Activated naive CD4-positive, alpha-beta T cell treated with anti-CD3 and anti-CD28 coated beads, Interleukin-2, amount 50 U/mL, for 24 hours (primary cell): ENCODE results near the gene CCDC117.
A peak's percentile ranks its signal among the peaks of the same experiment; 100 is the strongest.
"Not testable (repeated sequence)": the region's sequence is repeated elsewhere in the genome, so short reads cannot be mapped to it uniquely, and the experiment has no call there.

ENCODE experiments used
- H3K27ac Mint-ChIP-seq: one replicate; pipeline ENCODE4 v1.8.0; 2021; ENCODE audit warnings: mild to moderate bottlenecking, mixed read lengths
- H3K27me3 Mint-ChIP-seq: one replicate; pipeline ENCODE4 v1.8.0; 2021; ENCODE audit warnings: mixed read lengths
- H3K36me3 Mint-ChIP-seq: one replicate; pipeline ENCODE4 v1.8.0; 2021; ENCODE audit warnings: mixed read lengths
- H3K4me1 Mint-ChIP-seq: one replicate; pipeline ENCODE4 v1.8.0; 2021; ENCODE audit warnings: mixed read lengths
- H3K4me3 Mint-ChIP-seq: one replicate; pipeline ENCODE4 v1.8.0; 2021; ENCODE audit warnings: mild to moderate bottlenecking, mixed read lengths
- H3K9me3 Mint-ChIP-seq: one replicate; pipeline ENCODE4 v1.8.0; 2021; ENCODE audit warnings: mixed read lengths

CCDC117 gene, protein sequence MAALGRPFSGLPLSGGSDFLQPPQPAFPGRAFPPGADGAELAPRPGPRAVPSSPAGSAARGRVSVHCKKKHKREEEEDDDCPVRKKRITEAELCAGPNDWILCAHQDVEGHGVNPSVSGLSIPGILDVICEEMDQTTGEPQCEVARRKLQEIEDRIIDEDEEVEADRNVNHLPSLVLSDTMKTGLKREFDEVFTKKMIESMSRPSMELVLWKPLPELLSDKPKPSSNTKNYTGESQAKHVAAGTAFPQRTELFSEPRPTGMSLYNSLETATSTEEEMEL

DNA sequence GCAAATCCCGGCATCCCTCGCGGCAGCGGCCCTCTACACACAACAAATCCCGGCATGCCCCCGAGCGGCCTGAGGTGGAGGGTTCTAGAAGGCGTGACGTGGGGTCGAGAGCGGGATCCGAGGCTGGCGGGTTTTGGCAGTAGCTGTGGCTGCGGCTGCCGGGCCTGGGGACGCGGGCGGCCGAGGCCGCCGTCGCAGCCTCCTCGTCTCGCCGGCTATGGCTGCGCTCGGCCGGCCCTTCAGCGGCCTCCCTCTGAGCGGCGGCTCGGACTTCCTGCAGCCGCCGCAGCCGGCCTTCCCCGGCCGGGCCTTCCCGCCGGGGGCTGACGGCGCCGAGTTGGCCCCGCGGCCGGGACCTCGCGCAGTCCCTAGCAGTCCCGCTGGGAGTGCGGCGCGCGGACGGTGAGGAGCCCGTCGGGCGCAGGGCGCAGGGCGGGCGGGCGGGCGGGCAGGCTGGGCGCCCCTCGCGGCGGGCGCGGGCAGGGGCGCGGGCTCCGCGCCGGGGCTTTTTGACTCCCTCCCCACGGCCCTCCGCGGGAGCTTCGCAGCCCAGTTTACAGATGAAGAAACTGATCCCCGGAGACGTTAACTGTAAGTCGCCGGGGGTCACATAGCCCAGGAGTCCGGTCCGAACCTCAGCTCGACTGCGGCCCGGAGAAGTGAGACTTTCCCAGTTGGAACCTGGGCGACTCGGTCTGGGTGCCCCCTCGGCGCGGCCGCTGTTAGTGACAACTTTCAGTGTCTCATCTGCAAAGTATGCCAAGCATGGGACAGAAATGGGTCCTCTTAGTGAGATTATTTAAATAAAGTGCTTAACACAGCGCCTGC is at the start of gene CCDC117:
CCDC117 (plus strand) TSS at position 63 of the 828 bp plus-strand sequence; CDS start at position 218, 155 bp downstream.
- Mint-ChIP-seq H3K4me1 (peaks cover 34% of the 10 kb centered on the region), H3K36me3 (peaks cover 9% of the 10 kb centered on the region), H3K9me3 (no peaks in the 10 kb centered on the region), H3K27me3 (no peaks in the 10 kb centered on the region), H3K4me3 (peak within 1 kb of the TSS; percentile 94), H3K27ac (peak within 1 kb of the TSS; percentile 97)

DNA sequence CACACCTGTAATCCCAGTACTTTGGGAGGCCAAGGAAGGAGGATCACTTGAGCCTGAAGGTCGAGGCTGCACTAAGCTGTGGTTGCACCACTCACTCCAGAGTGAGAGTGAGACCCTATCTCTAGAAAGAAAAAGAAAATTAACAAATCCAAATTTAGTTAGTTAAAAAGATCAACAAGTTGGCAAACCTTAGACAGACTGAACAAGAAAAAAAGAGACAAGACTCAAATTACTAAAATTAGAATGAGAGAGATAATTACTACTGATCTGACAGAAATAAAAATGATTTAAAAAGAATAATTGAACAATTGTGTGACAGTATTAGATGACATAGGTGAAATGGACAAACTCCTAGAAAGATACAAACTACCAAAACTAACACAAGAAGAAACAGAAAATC is 44.5 kb upstream of the CCDC117 start:
- Mint-ChIP-seq H3K27ac (no peak overlapping the region), H3K36me3 (peaks cover 8% of the 10 kb centered on the region), H3K27me3 (no peaks in the 10 kb centered on the region), H3K4me1 (no peaks in the 10 kb centered on the region), H3K4me3 (no peak overlapping the region), H3K9me3 (no peaks in the 10 kb centered on the region)

DNA sequence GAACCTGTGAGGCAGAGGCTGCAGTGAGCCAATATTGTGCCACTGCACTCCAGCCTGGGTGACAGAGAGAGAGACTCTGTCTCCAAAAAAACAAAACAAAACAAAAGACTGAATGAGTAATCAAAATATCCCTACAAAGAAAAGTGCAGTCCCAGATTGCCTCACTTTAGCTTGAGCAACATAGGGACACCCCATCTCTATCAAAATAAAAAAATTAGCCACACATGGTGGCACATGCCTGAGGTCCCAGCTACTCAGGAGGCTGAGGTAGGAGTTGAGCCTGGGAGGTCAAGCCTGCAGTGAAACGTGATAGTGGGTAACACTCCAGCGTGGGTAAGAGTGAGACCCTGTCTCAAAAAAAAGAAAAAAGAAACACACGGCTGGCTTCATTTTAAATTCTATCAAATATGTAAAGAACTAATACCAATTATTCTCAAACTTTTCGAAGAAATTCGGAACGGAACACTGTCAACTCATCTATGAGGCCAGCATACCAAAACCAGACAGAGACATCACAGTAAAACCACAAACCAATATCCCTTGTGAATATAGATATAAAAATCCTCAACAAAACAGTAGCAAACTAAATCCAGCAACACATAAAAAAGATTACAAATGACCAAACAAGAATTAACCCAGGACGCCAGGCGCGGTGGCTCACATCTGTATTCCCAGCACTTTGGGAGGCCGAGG is 43.7 kb upstream of the CCDC117 start:
- Mint-ChIP-seq H3K4me3 (no peak overlapping the region), H3K9me3 (no peaks in the 10 kb centered on the region), H3K27me3 (no peaks in the 10 kb centered on the region), H3K27ac (no peak overlapping the region), H3K36me3 (peaks cover 8% of the 10 kb centered on the region), H3K4me1 (no peaks in the 10 kb centered on the region)

DNA sequence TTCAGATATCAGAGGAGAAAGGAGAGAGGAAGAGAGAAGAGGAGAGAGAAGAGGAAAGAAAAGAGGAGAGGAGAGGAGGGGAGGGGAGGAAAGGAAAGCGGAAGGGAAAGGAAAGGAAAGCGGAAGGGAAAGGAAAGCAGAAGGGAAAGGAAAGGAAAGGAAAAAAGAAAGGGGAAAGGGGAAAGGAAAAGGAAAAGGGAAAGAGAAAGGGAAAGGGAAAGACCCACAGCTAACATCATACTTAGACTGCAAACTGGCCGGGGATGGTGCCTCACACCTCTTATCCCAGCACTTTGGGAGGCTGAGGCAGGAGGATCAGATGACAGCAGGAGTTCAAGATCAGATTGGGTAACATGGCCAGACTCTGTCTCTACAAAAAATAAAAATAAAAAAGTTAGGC is 42.3 kb upstream of the CCDC117 start:
- Mint-ChIP-seq H3K4me1 (no peaks in the 10 kb centered on the region), H3K36me3 (peaks cover 5% of the 10 kb centered on the region), H3K9me3 (no peaks in the 10 kb centered on the region), H3K27me3 (no peaks in the 10 kb centered on the region), H3K27ac (no peak overlapping the region), H3K4me3 (no peak overlapping the region)

DNA sequence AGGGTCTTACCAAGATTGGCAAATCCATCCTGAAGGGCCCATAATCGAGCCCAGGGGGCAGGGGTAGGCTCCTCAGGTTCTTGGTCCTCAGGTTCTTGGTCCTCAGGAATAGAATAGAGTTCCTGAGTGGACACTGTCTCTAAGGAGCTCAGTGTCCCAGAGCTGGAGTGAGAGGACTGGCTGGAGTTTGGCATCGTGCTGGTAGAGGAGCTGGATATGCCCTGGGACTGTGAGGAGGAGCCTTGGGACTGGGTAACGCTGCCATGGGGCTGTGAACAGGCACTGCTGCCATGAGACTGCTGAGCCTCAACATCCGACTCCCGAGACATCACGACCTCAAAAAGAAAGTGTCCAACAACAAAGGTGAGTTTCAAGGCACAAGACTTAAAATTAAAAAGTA is 38.1 kb upstream of the CCDC117 start:
- Mint-ChIP-seq H3K9me3 (no peaks in the 10 kb centered on the region), H3K4me1 (peaks cover 9% of the 10 kb centered on the region), H3K4me3 (no peak overlapping the region), H3K27me3 (no peaks in the 10 kb centered on the region), H3K36me3 (peaks cover 3% of the 10 kb centered on the region), H3K27ac (no peak overlapping the region)

DNA sequence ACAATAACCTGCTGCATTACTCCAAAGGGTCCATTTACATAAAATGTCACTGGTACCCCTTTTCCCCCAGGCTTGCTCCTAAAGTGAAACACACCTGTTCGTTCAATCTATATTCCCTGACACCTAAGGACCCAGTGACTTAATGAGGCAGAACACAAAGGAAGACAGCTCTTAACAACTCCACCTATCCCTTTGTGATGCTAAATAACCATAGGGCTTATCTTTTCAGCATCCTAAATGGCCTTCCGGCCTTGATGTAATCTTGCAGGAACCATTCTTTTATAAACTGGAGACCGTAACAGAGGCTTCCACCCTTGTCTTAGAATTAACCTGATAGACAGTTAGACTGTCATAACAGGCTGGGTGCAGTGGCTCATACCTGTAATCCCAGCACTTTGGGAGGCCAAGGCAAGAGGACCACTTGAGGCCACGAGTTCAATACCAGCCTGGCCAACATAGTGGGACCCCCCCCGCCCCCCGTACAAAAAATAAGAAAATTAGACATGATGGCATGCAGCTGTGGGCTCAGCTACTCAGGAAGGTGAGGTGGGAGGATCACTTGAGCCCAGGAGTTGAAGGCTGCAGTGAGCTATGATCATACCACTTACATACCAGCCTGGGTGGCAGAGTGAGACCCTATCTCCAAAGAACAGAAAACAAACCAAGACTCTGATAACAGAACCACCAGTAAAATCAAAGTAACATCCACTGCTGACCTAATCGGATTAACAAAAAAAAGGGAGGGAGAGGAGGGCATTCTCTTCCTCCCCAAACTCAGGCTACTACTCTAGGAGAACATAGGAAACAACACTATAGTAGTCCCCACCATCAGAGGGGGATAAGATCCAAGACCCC is 36.0 kb upstream of the CCDC117 start:
- Mint-ChIP-seq H3K27ac (no peak overlapping the region), H3K9me3 (no peaks in the 10 kb centered on the region), H3K27me3 (no peaks in the 10 kb centered on the region), H3K4me3 (no peak overlapping the region), H3K4me1 (peaks cover 20% of the 10 kb centered on the region), H3K36me3 (peaks cover 3% of the 10 kb centered on the region)

DNA sequence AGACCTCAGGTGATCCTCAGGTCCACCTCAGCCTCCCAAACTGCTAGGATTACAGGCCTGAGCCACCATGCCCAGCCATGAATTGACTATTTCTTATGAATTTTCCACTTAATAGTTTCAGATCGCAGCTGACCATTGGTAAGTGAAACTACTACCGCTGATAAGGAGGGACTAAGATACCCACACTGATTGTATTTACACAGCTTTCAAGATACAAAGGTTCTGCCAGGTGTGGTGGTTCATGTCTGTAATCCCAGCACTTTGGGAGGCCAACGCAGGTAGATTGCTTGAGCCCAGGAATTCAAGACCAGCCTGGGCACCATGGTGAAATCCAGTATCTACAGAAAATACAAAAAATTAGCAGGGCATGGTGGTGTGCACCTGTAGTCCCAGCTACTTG is 34.8 kb upstream of the CCDC117 start:
- H3K9me3 Mint-ChIP-seq, result no peaks in the 10 kb centered on the region

DNA sequence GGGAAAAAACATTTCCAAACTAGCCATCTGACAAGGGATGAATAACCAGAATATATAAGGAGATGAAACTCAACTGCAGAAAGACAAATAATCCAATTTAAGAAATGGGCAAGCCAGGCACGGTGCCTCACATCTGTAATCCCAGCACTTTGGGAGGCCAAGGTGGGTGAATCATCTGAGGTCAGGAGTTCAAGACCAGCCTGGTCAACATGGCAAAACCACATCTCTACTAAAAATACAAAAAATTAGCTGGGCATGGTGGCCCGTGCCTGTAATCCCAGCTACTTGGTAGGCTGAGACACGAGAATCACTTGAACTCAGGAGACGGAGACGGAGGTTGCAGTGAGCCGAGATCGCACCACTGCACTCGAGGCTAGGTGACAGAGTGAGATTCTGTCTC is 33.6 kb upstream of the CCDC117 start:
- H3K4me1 Mint-ChIP-seq, result peaks cover 40% of the 10 kb centered on the region
- not testable (repeated sequence) for H3K9me3 Mint-ChIP-seq, H3K27ac Mint-ChIP-seq, H3K36me3 Mint-ChIP-seq, H3K27me3 Mint-ChIP-seq, H3K4me3 Mint-ChIP-seq

More for the DNA sequence above, 34.8 kb upstream of the CCDC117 start:
- Mint-ChIP-seq H3K4me1 (peaks cover 28% of the 10 kb centered on the region), H3K27ac (no peak overlapping the region), H3K4me3 (no peak overlapping the region), H3K27me3 (no peaks in the 10 kb centered on the region), H3K36me3 (peaks cover 3% of the 10 kb centered on the region)

DNA sequence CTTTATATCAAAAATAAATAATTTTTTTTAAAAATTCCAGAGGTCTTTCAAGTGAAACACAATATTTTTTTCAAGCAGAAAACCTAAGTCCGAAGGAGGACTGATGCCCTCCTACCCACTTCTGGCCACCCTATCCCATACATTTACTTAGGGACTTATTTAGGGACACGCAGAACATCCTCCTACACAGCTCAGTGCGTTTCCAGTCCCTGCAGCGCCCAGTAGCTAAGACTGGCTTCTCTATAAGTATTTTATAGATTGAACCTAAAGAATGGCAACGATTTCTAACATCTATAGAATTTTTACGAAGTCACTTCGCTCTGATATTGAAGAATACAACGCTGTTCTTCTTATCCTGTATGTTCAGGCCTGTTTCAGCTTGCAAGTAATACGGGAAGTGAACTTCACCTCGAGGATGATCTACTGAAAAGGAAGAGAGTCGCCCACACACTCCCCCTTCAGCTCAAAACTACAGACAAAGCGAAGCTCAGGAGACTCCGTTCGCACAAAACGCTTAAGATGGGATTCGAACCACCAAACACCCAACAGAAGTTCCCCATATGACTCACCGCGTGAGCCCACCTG is 31.2 kb upstream of the CCDC117 start:
- peak overlapping the region; percentile 89 for H3K27ac Mint-ChIP-seq
- H3K4me1 Mint-ChIP-seq, result peaks cover 40% of the 10 kb centered on the region
- no peaks in the 10 kb centered on the region for H3K9me3 Mint-ChIP-seq

DNA sequence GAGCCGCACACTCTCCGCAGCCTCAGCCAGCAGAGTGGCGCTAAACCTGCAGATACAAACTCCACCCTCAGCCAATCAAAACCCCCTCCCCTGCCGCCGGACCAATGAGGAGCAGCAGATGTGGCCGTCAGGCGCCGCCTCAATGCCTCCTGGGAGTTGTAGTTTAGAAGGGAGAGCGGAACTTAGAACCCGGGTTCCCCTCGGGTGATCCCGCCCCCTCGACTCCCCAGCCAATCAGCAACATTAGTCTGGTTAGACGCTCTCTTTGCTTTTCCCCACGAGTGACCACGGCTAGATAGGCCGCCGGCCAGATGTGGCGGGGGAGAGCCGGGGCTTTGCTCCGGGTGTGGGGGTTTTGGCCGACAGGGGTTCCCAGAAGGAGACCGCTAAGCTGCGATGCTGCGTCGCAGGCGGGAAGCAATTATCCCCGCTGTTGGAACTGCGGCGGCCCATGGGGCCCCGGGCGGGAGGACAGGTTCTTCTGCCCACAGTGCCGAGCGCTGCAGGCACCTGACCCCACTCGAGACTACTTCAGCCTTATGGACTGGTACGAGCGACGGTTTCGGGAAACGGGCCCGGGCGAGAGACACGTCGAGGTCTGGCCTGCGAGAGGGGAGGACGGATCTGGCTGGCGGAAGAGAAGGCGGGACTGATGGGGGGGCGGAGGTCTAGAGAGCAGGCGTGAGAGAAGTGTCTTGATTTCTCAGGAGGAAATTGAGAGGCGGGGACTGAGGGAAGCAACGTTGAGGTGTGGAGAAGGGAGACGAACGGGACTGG is 30.5 kb upstream of the CCDC117 start, which contains the start of the genes CHEK2 and HSCB:
CHEK2 (minus strand) TSS at position 36 of the 777 bp plus-strand sequence. CDS start 7,099 bp downstream, outside the sequence.
HSCB (plus strand) TSS at position 255 of the 777 bp plus-strand sequence; CDS start at position 312, 57 bp downstream.
- Mint-ChIP-seq H3K27me3 (no peaks in the 10 kb centered on the region), H3K9me3 (no peaks in the 10 kb centered on the region), H3K4me1 (peaks cover 40% of the 10 kb centered on the region), H3K36me3 (no peaks in the 10 kb centered on the region), H3K27ac (peak within 1 kb of the TSS; percentile 89), H3K4me3 (peak within 1 kb of the TSS; percentile 89)

More for the DNA sequence above, 31.2 kb upstream of the CCDC117 start:
- H3K36me3 Mint-ChIP-seq, result no peaks in the 10 kb centered on the region
- H3K27me3 Mint-ChIP-seq, result no peaks in the 10 kb centered on the region
- H3K4me3 Mint-ChIP-seq, result peak overlapping the region; percentile 89

DNA sequence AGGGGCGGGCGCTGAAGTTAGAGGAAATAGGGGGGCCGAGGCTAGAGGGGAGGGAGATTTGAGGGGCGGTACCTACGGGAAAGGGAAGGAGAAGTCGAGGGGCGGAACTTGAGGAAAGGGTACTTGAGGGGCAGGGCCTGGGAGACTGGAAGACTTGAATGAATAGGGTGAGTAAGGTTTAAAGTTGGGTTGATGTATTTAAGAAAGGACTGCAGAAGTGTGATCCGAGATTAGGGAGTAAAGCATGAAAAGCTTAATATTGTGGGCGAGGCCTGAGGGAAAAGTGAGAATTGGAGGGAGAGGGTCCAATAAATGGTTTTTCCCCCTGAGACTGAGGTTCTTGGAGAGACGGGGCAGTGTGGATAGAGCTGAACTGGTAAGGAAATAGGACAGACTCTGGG is 29.9 kb upstream of the CCDC117 start:
- H3K4me3 Mint-ChIP-seq, result peak overlapping the region; percentile 89
- H3K9me3 Mint-ChIP-seq, result no peaks in the 10 kb centered on the region
- peak overlapping the region; percentile 79 for H3K27ac Mint-ChIP-seq
- H3K36me3 Mint-ChIP-seq, result no peaks in the 10 kb centered on the region
- H3K27me3 Mint-ChIP-seq, result no peaks in the 10 kb centered on the region
- peaks cover 40% of the 10 kb centered on the region for H3K4me1 Mint-ChIP-seq

DNA sequence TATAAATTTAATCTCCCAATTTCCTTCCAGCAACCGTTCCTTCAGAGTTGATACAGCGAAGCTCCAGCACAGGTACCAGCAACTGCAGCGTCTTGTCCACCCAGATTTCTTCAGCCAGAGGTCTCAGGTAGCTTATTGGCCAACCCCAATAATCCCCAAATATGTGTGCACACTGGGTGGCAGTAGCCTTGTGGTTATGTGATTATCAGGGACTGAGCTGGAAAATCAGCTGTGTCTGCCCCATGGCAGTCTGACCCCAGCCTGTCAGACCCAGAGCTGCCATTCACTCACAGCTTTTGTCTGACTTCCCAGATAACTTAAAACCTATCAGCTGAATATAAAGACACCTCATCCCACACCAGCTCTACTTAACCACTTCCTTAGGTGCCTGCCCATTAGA is 28.6 kb upstream of the CCDC117 start:
- Mint-ChIP-seq H3K36me3 (peaks cover 3% of the 10 kb centered on the region), H3K9me3 (no peaks in the 10 kb centered on the region), H3K4me1 (peaks cover 33% of the 10 kb centered on the region), H3K27me3 (no peaks in the 10 kb centered on the region), H3K4me3 (peak overlapping the region; percentile 89), H3K27ac (peak overlapping the region; percentile 74)

DNA sequence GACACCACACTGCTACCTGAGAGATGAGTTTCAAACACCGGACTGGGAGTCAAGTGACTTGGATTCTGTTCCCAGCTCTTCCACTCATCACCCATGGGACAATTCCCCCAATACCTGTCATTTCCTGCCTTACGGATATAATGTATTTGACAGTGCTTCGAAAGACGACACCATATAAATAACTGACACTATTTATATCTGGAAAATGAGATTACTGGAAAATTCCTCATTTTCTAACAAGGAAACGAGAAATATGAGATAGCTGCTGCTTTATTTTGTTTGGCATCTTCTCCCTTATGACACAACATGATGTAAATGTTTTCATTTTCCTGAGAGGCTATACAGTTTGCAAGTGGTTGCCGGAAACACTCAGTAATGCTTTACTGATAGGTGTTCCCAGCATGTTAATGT is 22.0 kb upstream of the CCDC117 start:
- Mint-ChIP-seq H3K27me3 (no peaks in the 10 kb centered on the region), H3K4me3 (no peak overlapping the region), H3K4me1 (peaks cover 7% of the 10 kb centered on the region), H3K9me3 (no peaks in the 10 kb centered on the region), H3K27ac (no peak overlapping the region), H3K36me3 (peaks cover 7% of the 10 kb centered on the region)

DNA sequence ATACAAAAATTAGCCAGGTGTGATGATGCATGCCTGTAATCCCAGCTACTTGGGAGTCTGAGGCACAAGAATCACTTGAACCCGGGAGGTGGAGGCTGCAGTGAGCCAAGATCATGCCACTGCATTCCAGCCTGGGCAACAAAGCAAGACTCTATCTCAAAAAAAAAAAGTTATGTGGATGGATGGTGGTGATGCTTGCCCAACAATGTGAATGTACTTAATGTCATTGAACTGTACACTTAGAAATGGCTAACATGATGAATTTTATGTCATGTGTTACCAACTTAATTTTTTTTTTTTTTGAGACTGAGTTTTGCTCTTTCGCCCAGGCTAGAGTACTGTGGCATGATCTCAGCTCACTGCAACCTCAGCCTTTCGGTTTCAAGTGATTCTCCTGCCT is 18.0 kb upstream of the CCDC117 start:
- not testable (repeated sequence) for H3K27me3 Mint-ChIP-seq, H3K36me3 Mint-ChIP-seq, H3K9me3 Mint-ChIP-seq, H3K4me1 Mint-ChIP-seq, H3K27ac Mint-ChIP-seq, H3K4me3 Mint-ChIP-seq
